Ovary (tissue), 9 donors: ENCODE data around the gene MRPL50. TPM values are rescaled to one million over a fixed set of nuclear protein-coding genes. Genes with fewer than 3 reads are reported as not detected.

Source experiments
- DNase-seq, 5 donors: peaks; one replicate each; pipeline ENCODE4 v3.0.0-alpha.2; 2019 to 2020
- H3K27ac ChIP-seq, 2 donors: fragments of 200-600 bp; one replicate each; pipeline versions ENCODE4 v1.5.1 to v1.8.0; 2019 to 2022
- H3K27me3 ChIP-seq: fragments of 200-600 bp; one replicate; pipeline ENCODE4 v1.8.0; 2022
- H3K36me3 ChIP-seq: fragments of 200-600 bp; sonication (generic); one replicate; pipeline ENCODE4 v1.5.1; 2019
- H3K4me1 ChIP-seq: one replicate; pipeline ENCODE4 v1.8.1; 2013; ENCODE audit warnings: mild to moderate bottlenecking, moderate library complexity; ENCODE audit not compliant: insufficient read depth
- H3K4me3 ChIP-seq: fragments of 200-600 bp; sonication (generic); one replicate; pipeline ENCODE4 v1.5.1; 2017
- H3K9me3 ChIP-seq, 2 donors: fragments of 200-600 bp in 1 of 2; sonication (generic) in 1 of 2; one replicate each; pipeline versions ENCODE4 v1.5.1 to v1.8.1; 2013 to 2019; ENCODE audit warnings: mild to moderate bottlenecking in 1 of 2, moderate library complexity in 1 of 2
- CTCF ChIP-seq, 3 donors: fragments of 450-650 bp in 2 of 3; fragments of 200-600 bp in 1 of 3; IDR thresholded peaks; one replicate each; pipeline versions ENCODE4 v1.5.1 to v1.8.0; 2016 to 2022; ENCODE audit warnings: antibody characterized with exemption in 3 of 3, mild to moderate bottlenecking in 1 of 3
- EP300 ChIP-seq: sonication (generic); formaldehyde crosslinking; IDR thresholded peaks from one replicate; pipeline ENCODE4 v1.6.1; 2017; ENCODE audit warnings: antibody characterized with exemption
- POLR2A ChIP-seq: fragments of 450-650 bp; IDR thresholded peaks from one replicate; pipeline ENCODE4 v1.6.1; 2017; ENCODE audit warnings: antibody characterized with exemption, mild to moderate bottlenecking, moderate library complexity
- WGBS, 3 donors: extraction: QIAGEN DNeasy Blood & Tissue Kit in 1 of 3; methylation state at CpG; one replicate each; pipeline versions ENCODE4 v1.1.5 to v1.1.7; 2013 to 2017; 5-methylcytosine and 5-hydroxymethylcytosine counted together
- intact Hi-C, 4 donors: fragments of 100-400 bp; cut with DNase I; formaldehyde crosslinking; loops; one replicate each; pipeline versions ENCODE4 v1.11.0 to v1.15.1; 2022 to 2023
- polyA plus RNA-seq, 2 donors: library from polyadenylated mRNA; stranded (reverse); fragments of 200-250 nt in 1 of 2; fragments of 350-450 nt in 1 of 2; fragmentation: Illumina TruSeq in 1 of 2; extraction: RNeasy Lipid Tissue Mini Kit (QIAGEN cat#74804) in 1 of 2; gene quantifications; one replicate each; pipeline ENCODE4 v1.2.3, GENCODE V29; 2013 to 2014
- total RNA-seq, 7 donors: library from RNA; depleted of rRNA in 2 of 7; stranded (reverse); fragments of >200 nt in 2 of 7; fragmentation: NEBNext Ultra II Directional in 3 of 7; extraction: Animal tissue kit (Norgen Biotek cat#: 25700) in 3 of 7; gene quantifications; one replicate each; pipeline versions ENCODE4 v1.1.0 to v1.2.4, GENCODE V29; 2016 to 2023
- donor health status: DM: no; HTN: no; CAD: no; lungs with moderate emphysema.
- donor health status: DM: no; HTN: no; CAD: no.
- donor health status: Bipolar disorder and iron deficiency.
- donor health status: DM: yes; HTN: yes; CAD: no.
- donor health status: DM: no; HTN: no; CAD: no.
- donor health status: DM: yes; HTN: yes; CAD: no.

Gene MRPL50
- total and polyA plus RNA-seq, 9 donors: 9.2 to 16.9 (median 14.2) TPM

GRCh38 chr9:101380295-101380694 lies 18.1 kb downstream of the MRPL50 start:
- no peak for TF ChIP-seq POLR2A
- TF ChIP-seq EP300: no peak
- no peak for TF ChIP-seq CTCF (IDR thresholded peaks at IDR 0.05)
- no peaks in the 10 kb centered on the region for H3K4me1 ChIP-seq
- no peak overlapping the region for H3K4me3 ChIP-seq
- no peak overlapping the region for H3K27ac ChIP-seq
- H3K36me3 ChIP-seq: no peaks in the 10 kb centered on the region
- no peaks in the 10 kb centered on the region for H3K9me3 ChIP-seq
- DNase-seq: no peak
- intact Hi-C loops: no loop called here
- H3K27me3 ChIP-seq: no peaks in the 10 kb centered on the region

- TF ChIP-seq CTCF (IDR thresholded peaks at IDR 0.05) (no peak), EP300 (no peak), POLR2A (no peak)
- no peaks in the 10 kb centered on the region for H3K4me1 ChIP-seq
- no peaks in the 10 kb centered on the region for H3K9me3 ChIP-seq
- no peaks in the 10 kb centered on the region for H3K27me3 ChIP-seq
- no peak overlapping the region for H3K4me3 ChIP-seq
- H3K36me3 ChIP-seq: no peaks in the 10 kb centered on the region
- DNase-seq: no peak
- WGBS, 3 donors: 47 to 54% (median 51%) methylated on average over 6 of the region's 6 CpGs
- no peak overlapping the region for H3K27ac ChIP-seq
- intact Hi-C loops: no loop called here
These were observed 22.1 kb downstream of the MRPL50 start for GRCh38 chr9:101376111-101376848.

GRCh38 chr9:101375546-101375945 lies 22.9 kb downstream of the MRPL50 start:
- H3K27me3 ChIP-seq: no peaks in the 10 kb centered on the region
- H3K9me3 ChIP-seq: no peaks in the 10 kb centered on the region
- no peak for DNase-seq
- H3K4me1 ChIP-seq: no peaks in the 10 kb centered on the region
- H3K27ac ChIP-seq: no peak overlapping the region
- intact Hi-C loops: no loop called here
- TF ChIP-seq EP300 (no peak), POLR2A (no peak), CTCF (IDR thresholded peaks at IDR 0.05) (no peak)
- H3K4me3 ChIP-seq: no peak overlapping the region
- WGBS, 3 donors: 85 to 89% (median 87%) methylated on average over 12 of the region's 12 CpGs
- no peaks in the 10 kb centered on the region for H3K36me3 ChIP-seq

GRCh38 chr9:101372327-101373118 lies 25.9 kb downstream of the MRPL50 start:
- no peaks in the 10 kb centered on the region for H3K27me3 ChIP-seq
- no peaks in the 10 kb centered on the region for H3K9me3 ChIP-seq
- H3K27ac ChIP-seq: no peak overlapping the region
- H3K36me3 ChIP-seq: no peaks in the 10 kb centered on the region
- H3K4me1 ChIP-seq: no peaks in the 10 kb centered on the region
- no peak overlapping the region for H3K4me3 ChIP-seq
- DNase-seq: no peak
- no peak for TF ChIP-seq EP300
- no peak for TF ChIP-seq CTCF (IDR thresholded peaks at IDR 0.05)
- no peak for TF ChIP-seq POLR2A
- WGBS, 3 donors: 30 to 48% (median 46%) methylated on average over 2 of the region's 2 CpGs
- intact Hi-C loops: no loop called here
